ENCODE results near the gene STIM1.
A peak's percentile ranks its signal among the peaks of the same experiment; 100 is the strongest.

STIM1 gene

GRCh38 chr11:4032097-4032496 is 176.6 kb downstream of the STIM1 start:
- DNase-seq = no peak
- Histone ChIP-seq H3K27me3 (ENCODE audit: insufficient read depth, low read length, poor library complexity) (no peaks in the 10 kb centered on the region), H3K9ac (ENCODE audit: low read length) (no peak overlapping the region), H3K4me3 (ENCODE audit: low read length) (no peak overlapping the region), H4K5ac (ENCODE audit: low read length) (no peak overlapping the region), H3K79me1 (ENCODE audit: low read length) (no peaks in the 10 kb centered on the region), H3K27ac (ENCODE audit: low read depth, low read length) (no peak overlapping the region), H3K4me2 (ENCODE audit: low read length) (no peak overlapping the region), H3K56ac (ENCODE audit: low read length) (no peak overlapping the region), H2AK5ac (ENCODE audit: low read length) (no peak overlapping the region), H3K23ac (ENCODE audit: low read length) (no peak overlapping the region), H2BK120ac (ENCODE audit: low read depth, low read length) (no peak overlapping the region), H3K4me1 (ENCODE audit: control insufficient read depth, low read depth, low read length) (no peaks in the 10 kb centered on the region), H2BK5ac (ENCODE audit: low read length) (no peak overlapping the region), H3K4ac (ENCODE audit: low read depth, low read length) (no peak overlapping the region), H4K8ac (ENCODE audit: low read depth, low read length) (no peak overlapping the region), H3K18ac (ENCODE audit: low read length) (no peak overlapping the region), H3K79me2 (ENCODE audit: control insufficient read depth, insufficient read depth, low read length) (no peaks in the 10 kb centered on the region), H2BK15ac (replicated peaks; ENCODE audit: low read depth) (no peak overlapping the region), H3K36me3 (ENCODE audit: control insufficient read depth, insufficient read depth, low read length) (no peaks in the 10 kb centered on the region)
- no CpG with 5 or more reads among the region's 2 CpGs for WGBS (ENCODE audit: extremely low coverage, insufficient coverage, low lambda C conversion rate)

- Histone ChIP-seq H4K8ac (ENCODE audit: low read depth, low read length) (no peak overlapping the region), H3K4ac (ENCODE audit: low read depth, low read length) (no peak overlapping the region), H3K4me1 (ENCODE audit: control insufficient read depth, low read depth, low read length) (no peaks in the 10 kb centered on the region), H2BK5ac (ENCODE audit: low read length) (no peak overlapping the region), H3K9ac (ENCODE audit: low read length) (no peak overlapping the region), H3K4me3 (ENCODE audit: low read length) (no peak overlapping the region), H3K27ac (ENCODE audit: low read depth, low read length) (no peak overlapping the region), H3K79me2 (ENCODE audit: control insufficient read depth, insufficient read depth, low read length) (no peaks in the 10 kb centered on the region), H4K5ac (ENCODE audit: low read length) (no peak overlapping the region), H2BK15ac (replicated peaks; ENCODE audit: low read depth) (no peak overlapping the region), H3K36me3 (ENCODE audit: control insufficient read depth, insufficient read depth, low read length) (no peaks in the 10 kb centered on the region), H3K23ac (ENCODE audit: low read length) (no peak overlapping the region), H2BK120ac (ENCODE audit: low read depth, low read length) (no peak overlapping the region), H3K18ac (ENCODE audit: low read length) (no peak overlapping the region), H3K4me2 (ENCODE audit: low read length) (no peak overlapping the region), H2AK5ac (ENCODE audit: low read length) (no peak overlapping the region), H3K79me1 (ENCODE audit: low read length) (no peaks in the 10 kb centered on the region), H3K56ac (ENCODE audit: low read length) (no peak overlapping the region), H3K27me3 (ENCODE audit: insufficient read depth, low read length, poor library complexity) (no peaks in the 10 kb centered on the region)
- no CpG with 5 or more reads among the region's 4 CpGs for WGBS (ENCODE audit: extremely low coverage, insufficient coverage, low lambda C conversion rate)
- no peak for DNase-seq
Measured at GRCh38 chr11:4035985-4036384, 180.5 kb downstream of the STIM1 start.

- no peak overlapping the region for H3K56ac ChIP-seq (ENCODE audit: low read length)
- H2BK15ac ChIP-seq (replicated peaks; ENCODE audit: low read depth) = no peak overlapping the region
- H3K4me1 ChIP-seq (ENCODE audit: control insufficient read depth, low read depth, low read length) = no peaks in the 10 kb centered on the region
- H3K4ac ChIP-seq (ENCODE audit: low read depth, low read length) = no peak overlapping the region
- no peaks in the 10 kb centered on the region for H3K36me3 ChIP-seq (ENCODE audit: control insufficient read depth, insufficient read depth, low read length)
- no peak overlapping the region for H3K9ac ChIP-seq (ENCODE audit: low read length)
- H3K4me2 ChIP-seq (ENCODE audit: low read length) = no peak overlapping the region
- no peak overlapping the region for H3K27ac ChIP-seq (ENCODE audit: low read depth, low read length)
- no peaks in the 10 kb centered on the region for H3K79me2 ChIP-seq (ENCODE audit: control insufficient read depth, insufficient read depth, low read length)
- no peak overlapping the region for H2BK120ac ChIP-seq (ENCODE audit: low read depth, low read length)
- no peaks in the 10 kb centered on the region for H3K27me3 ChIP-seq (ENCODE audit: insufficient read depth, low read length, poor library complexity)
- no peak overlapping the region for H3K23ac ChIP-seq (ENCODE audit: low read length)
- no peak overlapping the region for H2AK5ac ChIP-seq (ENCODE audit: low read length)
- no CpG with 5 or more reads among the region's 3 CpGs for WGBS (ENCODE audit: extremely low coverage, insufficient coverage, low lambda C conversion rate)
- no peak for DNase-seq
- H4K5ac ChIP-seq (ENCODE audit: low read length) = no peak overlapping the region
- no peak overlapping the region for H4K8ac ChIP-seq (ENCODE audit: low read depth, low read length)
- no peaks in the 10 kb centered on the region for H3K79me1 ChIP-seq (ENCODE audit: low read length)
- H3K18ac ChIP-seq (ENCODE audit: low read length) = no peak overlapping the region
- no peak overlapping the region for H3K4me3 ChIP-seq (ENCODE audit: low read length)
- no peak overlapping the region for H2BK5ac ChIP-seq (ENCODE audit: low read length)
Measured at GRCh38 chr11:4039011-4039410, 183.5 kb downstream of the STIM1 start.

- Histone ChIP-seq H3K4me3 (ENCODE audit: low read length) (no peak overlapping the region), H3K79me1 (ENCODE audit: low read length) (no peaks in the 10 kb centered on the region), H3K4me2 (ENCODE audit: low read length) (no peak overlapping the region), H2BK5ac (ENCODE audit: low read length) (no peak overlapping the region), H3K23ac (ENCODE audit: low read length) (no peak overlapping the region), H3K56ac (ENCODE audit: low read length) (no peak overlapping the region), H3K4me1 (ENCODE audit: control insufficient read depth, low read depth, low read length) (no peaks in the 10 kb centered on the region), H2BK15ac (replicated peaks; ENCODE audit: low read depth) (no peak overlapping the region), H3K36me3 (ENCODE audit: control insufficient read depth, insufficient read depth, low read length) (no peaks in the 10 kb centered on the region), H3K9ac (ENCODE audit: low read length) (no peak overlapping the region), H4K5ac (ENCODE audit: low read length) (no peak overlapping the region), H2AK5ac (ENCODE audit: low read length) (no peak overlapping the region), H3K18ac (ENCODE audit: low read length) (no peak overlapping the region), H3K27ac (ENCODE audit: low read depth, low read length) (no peak overlapping the region), H3K27me3 (ENCODE audit: insufficient read depth, low read length, poor library complexity) (no peaks in the 10 kb centered on the region), H2BK120ac (ENCODE audit: low read depth, low read length) (no peak overlapping the region), H4K8ac (ENCODE audit: low read depth, low read length) (no peak overlapping the region), H3K4ac (ENCODE audit: low read depth, low read length) (no peak overlapping the region), H3K79me2 (ENCODE audit: control insufficient read depth, insufficient read depth, low read length) (no peaks in the 10 kb centered on the region)
- no CpG with 5 or more reads among the region's 1 CpG for WGBS (ENCODE audit: extremely low coverage, insufficient coverage, low lambda C conversion rate)
- no peak for DNase-seq
Measured at GRCh38 chr11:4040461-4040860, 185.0 kb downstream of the STIM1 start.

- Histone ChIP-seq H3K9ac (ENCODE audit: low read length) (no peak overlapping the region), H3K79me1 (ENCODE audit: low read length) (no peaks in the 10 kb centered on the region), H4K5ac (ENCODE audit: low read length) (no peak overlapping the region), H3K4me1 (ENCODE audit: control insufficient read depth, low read depth, low read length) (no peaks in the 10 kb centered on the region), H3K4ac (ENCODE audit: low read depth, low read length) (no peak overlapping the region), H3K4me3 (ENCODE audit: low read length) (no peak overlapping the region), H3K79me2 (ENCODE audit: control insufficient read depth, insufficient read depth, low read length) (no peaks in the 10 kb centered on the region), H3K4me2 (ENCODE audit: low read length) (no peak overlapping the region), H3K56ac (ENCODE audit: low read length) (no peak overlapping the region), H3K27ac (ENCODE audit: low read depth, low read length) (no peak overlapping the region), H2BK5ac (ENCODE audit: low read length) (no peak overlapping the region), H3K18ac (ENCODE audit: low read length) (no peak overlapping the region), H3K23ac (ENCODE audit: low read length) (no peak overlapping the region), H3K27me3 (ENCODE audit: insufficient read depth, low read length, poor library complexity) (no peaks in the 10 kb centered on the region), H2BK120ac (ENCODE audit: low read depth, low read length) (no peak overlapping the region), H3K36me3 (ENCODE audit: control insufficient read depth, insufficient read depth, low read length) (no peaks in the 10 kb centered on the region), H4K8ac (ENCODE audit: low read depth, low read length) (no peak overlapping the region), H2BK15ac (replicated peaks; ENCODE audit: low read depth) (no peak overlapping the region), H2AK5ac (ENCODE audit: low read length) (no peak overlapping the region)
- DNase-seq = peak; percentile 78
- WGBS (ENCODE audit: extremely low coverage, insufficient coverage, low lambda C conversion rate) = no CpG with 5 or more reads among the region's 6 CpGs
Measured at GRCh38 chr11:4041731-4042391, 186.4 kb downstream of the STIM1 start.

- H3K18ac ChIP-seq (ENCODE audit: low read length) = no peak overlapping the region
- WGBS (ENCODE audit: extremely low coverage, insufficient coverage, low lambda C conversion rate) = no CpG with 5 or more reads among the region's 4 CpGs
- no peak overlapping the region for H3K9ac ChIP-seq (ENCODE audit: low read length)
- H3K79me2 ChIP-seq (ENCODE audit: control insufficient read depth, insufficient read depth, low read length) = no peaks in the 10 kb centered on the region
- no peak overlapping the region for H4K8ac ChIP-seq (ENCODE audit: low read depth, low read length)
- no peak overlapping the region for H3K56ac ChIP-seq (ENCODE audit: low read length)
- no peak overlapping the region for H3K4me3 ChIP-seq (ENCODE audit: low read length)
- H3K23ac ChIP-seq (ENCODE audit: low read length) = no peak overlapping the region
- H2BK120ac ChIP-seq (ENCODE audit: low read depth, low read length) = no peak overlapping the region
- H3K27me3 ChIP-seq (ENCODE audit: insufficient read depth, low read length, poor library complexity) = no peaks in the 10 kb centered on the region
- H3K4me1 ChIP-seq (ENCODE audit: control insufficient read depth, low read depth, low read length) = no peaks in the 10 kb centered on the region
- H4K5ac ChIP-seq (ENCODE audit: low read length) = no peak overlapping the region
- H3K36me3 ChIP-seq (ENCODE audit: control insufficient read depth, insufficient read depth, low read length) = no peaks in the 10 kb centered on the region
- no peak overlapping the region for H2BK15ac ChIP-seq (replicated peaks; ENCODE audit: low read depth)
- H3K79me1 ChIP-seq (ENCODE audit: low read length) = no peaks in the 10 kb centered on the region
- no peak for DNase-seq
- no peak overlapping the region for H3K4ac ChIP-seq (ENCODE audit: low read depth, low read length)
- no peak overlapping the region for H3K27ac ChIP-seq (ENCODE audit: low read depth, low read length)
- no peak overlapping the region for H3K4me2 ChIP-seq (ENCODE audit: low read length)
- H2AK5ac ChIP-seq (ENCODE audit: low read length) = no peak overlapping the region
- H2BK5ac ChIP-seq (ENCODE audit: low read length) = no peak overlapping the region
Measured at GRCh38 chr11:4044976-4045646, 189.6 kb downstream of the STIM1 start.

Data from mesendoderm (in vitro differentiated cells).